ENCODE data around the gene UNC93A. TPM values are rescaled to one million over a fixed set of nuclear protein-coding genes. Genes with fewer than 3 reads are reported as not detected.
"Not testable (repeated sequence)": the region's sequence is repeated elsewhere in the genome, so short reads cannot be mapped to it uniquely, and the experiment has no call there.

UNC93A gene
- total RNA-seq, 3 donors from 2014 or later, result not detected

GRCh38 chr6:167275436-167275835 lies 15.7 kb upstream of the UNC93A start:
- TF ChIP-seq CTCF (IDR thresholded peaks at IDR 0.05), result no peak
- no peak for TF ChIP-seq POLR2A (IDR thresholded peaks at IDR 0.05)
- no peak for TF ChIP-seq POLR2AphosphoS5 (IDR thresholded peaks at IDR 0.05)
- intact Hi-C loops (cut with DNase I; ENCODE audit: low total_unique reads), result no loop called here
- no peak for DNase-seq (ENCODE audit: low spot score in 2 of 2)
- Histone ChIP-seq H3K4me1 (no peaks in the 10 kb centered on the region), H3K36me3 (no peaks in the 10 kb centered on the region), H3K9me3 (no peaks in the 10 kb centered on the region), H3K4me3 (no peak overlapping the region), H3K27me3 (no peaks in the 10 kb centered on the region), H3K27ac (no peak overlapping the region)

GRCh38 chr6:167276772-167277533 lies 14.2 kb upstream of the UNC93A start:
- TF ChIP-seq POLR2AphosphoS5 (IDR thresholded peaks at IDR 0.05) (no peak), CTCF (IDR thresholded peaks at IDR 0.05) (no peak), POLR2A (IDR thresholded peaks at IDR 0.05) (no peak)
- Histone ChIP-seq H3K27ac (no peak overlapping the region), H3K36me3 (no peaks in the 10 kb centered on the region), H3K9me3 (no peaks in the 10 kb centered on the region), H3K4me1 (no peaks in the 10 kb centered on the region), H3K4me3 (no peak overlapping the region), H3K27me3 (no peaks in the 10 kb centered on the region)
- DNase-seq (ENCODE audit: low spot score in 2 of 2), result no peak
- intact Hi-C loops (cut with DNase I; ENCODE audit: low total_unique reads), result no loop called here

GRCh38 chr6:167278173-167278940 lies 12.8 kb upstream of the UNC93A start:
- H3K36me3 ChIP-seq; intact Hi-C loops (cut with DNase I; ENCODE audit: low total_unique reads); H3K4me1 ChIP-seq; H3K27me3 ChIP-seq; H3K4me3 ChIP-seq; H3K9me3 ChIP-seq; DNase-seq (ENCODE audit: low spot score in 2 of 2); H3K27ac ChIP-seq: not testable (repeated sequence)

GRCh38 chr6:167279766-167280446 lies 11.2 kb upstream of the UNC93A start:
- H3K27ac ChIP-seq, result no peak overlapping the region
- H3K4me1 ChIP-seq, result no peaks in the 10 kb centered on the region
- no peak for TF ChIP-seq CTCF (IDR thresholded peaks at IDR 0.05)
- no peak for TF ChIP-seq POLR2AphosphoS5 (IDR thresholded peaks at IDR 0.05)
- no peak for TF ChIP-seq POLR2A (IDR thresholded peaks at IDR 0.05)
- no peaks in the 10 kb centered on the region for H3K27me3 ChIP-seq
- no peak for DNase-seq (ENCODE audit: low spot score in 2 of 2)
- intact Hi-C loops (cut with DNase I; ENCODE audit: low total_unique reads), result no loop called here
- H3K9me3 ChIP-seq, result no peaks in the 10 kb centered on the region
- no peaks in the 10 kb centered on the region for H3K36me3 ChIP-seq
- H3K4me3 ChIP-seq, result no peak overlapping the region

- H3K4me1 ChIP-seq; H3K4me3 ChIP-seq; H3K9me3 ChIP-seq; DNase-seq (ENCODE audit: low spot score in 2 of 2); H3K27ac ChIP-seq; H3K36me3 ChIP-seq; H3K27me3 ChIP-seq; intact Hi-C loops (cut with DNase I; ENCODE audit: low total_unique reads): not testable (repeated sequence)
Observed at GRCh38 chr6:167280466-167280865, 10.6 kb upstream of the UNC93A start.

- H3K27ac ChIP-seq, result no peak overlapping the region
- no peaks in the 10 kb centered on the region for H3K36me3 ChIP-seq
- DNase-seq (ENCODE audit: low spot score in 2 of 2), result no peak
- intact Hi-C loops (cut with DNase I; ENCODE audit: low total_unique reads), result no loop called here
- TF ChIP-seq POLR2AphosphoS5 (IDR thresholded peaks at IDR 0.05) (no peak), POLR2A (IDR thresholded peaks at IDR 0.05) (no peak), CTCF (IDR thresholded peaks at IDR 0.05) (no peak)
- no peak overlapping the region for H3K4me3 ChIP-seq
- H3K9me3 ChIP-seq, result no peaks in the 10 kb centered on the region
- no peaks in the 10 kb centered on the region for H3K27me3 ChIP-seq
- no peaks in the 10 kb centered on the region for H3K4me1 ChIP-seq
Observed at GRCh38 chr6:167282165-167282564, 8.9 kb upstream of the UNC93A start.

GRCh38 chr6:167284565-167284964 lies 6.5 kb upstream of the UNC93A start:
- DNase-seq (ENCODE audit: low spot score in 2 of 2); intact Hi-C loops (cut with DNase I; ENCODE audit: low total_unique reads); H3K4me3 ChIP-seq: not testable (repeated sequence)

More at GRCh38 chr6:167284565-167284964, 6.5 kb upstream of the UNC93A start:
- H3K4me1 ChIP-seq, H3K27me3 ChIP-seq, H3K27ac ChIP-seq, H3K9me3 ChIP-seq, H3K36me3 ChIP-seq: not testable (repeated sequence)

Data from breast epithelium (tissue), 4 donors.